Dermis microvascular lymphatic vessel endothelial cell (primary cell): Measurements from ENCODE around the gene MAN1B1. TPM values are rescaled to one million over a fixed set of nuclear protein-coding genes. Genes with fewer than 3 reads are reported as not detected.
A peak's percentile ranks its signal among the peaks of the same experiment; 100 is the strongest.
"Not testable (repeated sequence)": the region's sequence is repeated elsewhere in the genome, so short reads cannot be mapped to it uniquely, and the experiment has no call there.

Experiments
- DNase-seq, 2 donors: peaks; one replicate each; pipeline versions ENCODE4 v3.0.0 to v3.0.0-alpha.2; 2010; ENCODE audit warnings: low read depth in 2 of 2
- total RNA-seq: library from RNA; depleted of rRNA; stranded (reverse); fragments of >200 nt; gene quantifications from 2 replicates; pipeline ENCODE4 v1.2.1, GENCODE V29; 2014

Gene MAN1B1
- total RNA-seq, 1 donor from 2014 or later = 42.7 TPM

- DNase-seq = no peak
These were observed 40.0 kb downstream of the MAN1B1 start for GRCh38 chr9:137126786-137127185.

- DNase-seq = peak in 1 of 2 donors; percentile 32
These were observed 40.7 kb downstream of the MAN1B1 start for GRCh38 chr9:137127301-137128157.

- DNase-seq = no peak
These were observed 41.5 kb downstream of the MAN1B1 start for GRCh38 chr9:137128158-137128861.

GRCh38 chr9:137128862-137129455 lies 42.2 kb downstream of the MAN1B1 start:
- DNase-seq = peak in 1 of 2 donors; percentile 16

- DNase-seq = peak; percentile 86 to 95
These were observed 42.8 kb downstream of the MAN1B1 start for GRCh38 chr9:137129456-137130175.

GRCh38 chr9:137130176-137130755 lies 43.5 kb downstream of the MAN1B1 start:
- DNase-seq = no peak

GRCh38 chr9:137134191-137134590 lies 47.4 kb downstream of the MAN1B1 start:
- no peak for DNase-seq

GRCh38 chr9:137135154-137135553 lies 48.4 kb downstream of the MAN1B1 start:
- DNase-seq = not testable (repeated sequence)

GRCh38 chr9:137136261-137136880 lies 49.6 kb downstream of the MAN1B1 start:
- no peak for DNase-seq

GRCh38 chr9:137136881-137137607 lies 50.3 kb downstream of the MAN1B1 start:
- DNase-seq = no peak

GRCh38 chr9:137138058-137138721 lies 51.4 kb downstream of the MAN1B1 start:
- no peak for DNase-seq

- DNase-seq = peak in 1 of 2 donors; percentile 55
These were observed 52.1 kb downstream of the MAN1B1 start, which contains the start of gene GRIN1 for GRCh38 chr9:137138722-137139467. Gene GRIN1 (plus strand): TSS chr9:137139154. CDS start chr9:137139487, 333 bp downstream.

GRCh38 chr9:137139468-137140150 lies 52.8 kb downstream of the MAN1B1 start:
- DNase-seq = no peak

- no peak for DNase-seq
These were observed 53.6 kb downstream of the MAN1B1 start for GRCh38 chr9:137140151-137141012.

- no peak for DNase-seq
These were observed 54.4 kb downstream of the MAN1B1 start for GRCh38 chr9:137141050-137141810.
